CD4-positive, alpha-beta T cell treated with Interleukin-17A for 4 hours (primary cell): ENCODE results near the gene NDUFA7.

Source experiments
- DNase-seq: peaks from one replicate; pipeline ENCODE4 v3.0.0-alpha.2; 2020; ENCODE audit warnings: mixed read lengths

The NDUFA7 gene

GRCh38 chr19:8261347-8261746, 59.8 kb downstream of the NDUFA7 start:
- no peak for DNase-seq
